SU-DHL-6 (cell line): ENCODE results near the gene ACKR1.

Experiments
- H2AFZ ChIP-seq: fragments of 200-600 bp; sonication (generic); 2 replicates; pipeline ENCODE4 v1.6.1; 2014; ENCODE audit warnings: low read depth, mild to moderate bottlenecking, moderate library complexity, mixed read lengths, antibody characterized with exemption, low read length; ENCODE audit not compliant: severe bottlenecking
- H3F3A ChIP-seq: fragments of 200-600 bp; shearing (Covaris generic); 2 replicates; pipeline ENCODE4 v1.6.0; 2016; ENCODE audit warnings: antibody characterized with exemption, mild to moderate bottlenecking; ENCODE audit not compliant: insufficient read depth
- H3K27ac ChIP-seq: fragments of 200-600 bp; sonication (generic); 2 replicates; pipeline ENCODE4 v1.5.1; 2016; ENCODE audit warnings: low read depth, mild to moderate bottlenecking, low read length, moderate library complexity, mixed read lengths
- H3K27me3 ChIP-seq: fragments of 200-600 bp; sonication (generic), shearing (Covaris generic); 2 replicates; pipeline ENCODE4 v1.6.0; 2014; ENCODE audit warnings: mild to moderate bottlenecking, low read length
- H3K36me3 ChIP-seq: fragments of 200-600 bp; sonication (generic); 2 replicates; pipeline ENCODE4 v1.6.1; 2014; ENCODE audit warnings: mild to moderate bottlenecking, low read length, mixed read lengths
- H3K4me2 ChIP-seq: fragments of 300-600, 200-600 bp; shearing (Covaris generic), sonication (generic); 2 replicates; pipeline ENCODE4 v1.6.0; 2014; ENCODE audit warnings: low read length, low read depth, mild to moderate bottlenecking; ENCODE audit not compliant: poor library complexity, severe bottlenecking
- H3K4me3 ChIP-seq: fragments of 200-600 bp; sonication (generic); 2 replicates; pipeline ENCODE4 v1.5.1; 2014; ENCODE audit warnings: antibody characterized with exemption, low read length, mild to moderate bottlenecking, mixed read lengths; ENCODE audit not compliant: insufficient read depth, poor library complexity, severe bottlenecking
- H3K79me2 ChIP-seq: fragments of 200-600 bp; sonication (generic); 2 replicates; pipeline ENCODE4 v1.6.1; 2014; ENCODE audit warnings: mild to moderate bottlenecking, low read length, moderate library complexity; ENCODE audit not compliant: insufficient read depth
- H3K9ac ChIP-seq: fragments of 200-600 bp; sonication (generic); 2 replicates; pipeline ENCODE4 v1.7.0; 2014; ENCODE audit warnings: mild to moderate bottlenecking, low read length
- H3K9me2 ChIP-seq: fragments of 200-600 bp; sonication (generic); replicated peaks from 2 replicates; pipeline ENCODE4 v1.6.1; 2014; ENCODE audit warnings: low read length; ENCODE audit not compliant: insufficient read depth
- H3K9me3 ChIP-seq: fragments of 200-600 bp; sonication (generic); 2 replicates; pipeline ENCODE4 v1.6.1; 2014; ENCODE audit warnings: low read length, mixed read lengths; ENCODE audit not compliant: insufficient read depth
- H4K20me1 ChIP-seq: fragments of 200-600 bp; sonication (generic); 2 replicates; pipeline ENCODE4 v1.6.1; 2014; ENCODE audit warnings: low read depth, mild to moderate bottlenecking, antibody characterized with exemption, low read length, moderate library complexity, mixed read lengths
- EZH2phosphoT487 ChIP-seq: fragments of 200-600 bp; sonication (generic), shearing (Covaris generic); conservative IDR thresholded peaks from 2 replicates; pipeline ENCODE4 v1.6.1; 2018; ENCODE audit warnings: mild to moderate bottlenecking, antibody characterized with exemption, low read length, moderate library complexity, mixed read lengths
- TF ChIP-seq, protein P1 (sequence below): fragments of 200-600 bp; sonication (generic); IDR thresholded peaks from one replicate; pipeline ENCODE4 v1.5.1; 2017; ENCODE audit warnings: antibody characterized with exemption, mild to moderate bottlenecking, low read length, moderate library complexity; ENCODE audit not compliant: insufficient read depth, poor library complexity, severe bottlenecking

The ACKR1 gene

GRCh38 chr1:159187647-159188374 lies 16.9 kb upstream of the ACKR1 start:
- Histone ChIP-seq H3K36me3 (no peaks in the 10 kb centered on the region), H3K9me2 (no peaks in the 10 kb centered on the region), H3K9me3 (no peaks in the 10 kb centered on the region), H3K27me3 (no peaks in the 10 kb centered on the region), H2AFZ (no peak overlapping the region), H3K27ac (no peak overlapping the region), H3K9ac (no peak overlapping the region), H4K20me1 (no peaks in the 10 kb centered on the region), H3K79me2 (no peaks in the 10 kb centered on the region), H3K4me2 (no peak overlapping the region), H3F3A (no peaks in the 10 kb centered on the region), H3K4me3 (no peak overlapping the region)
- TF ChIP-seq, protein P1, sequence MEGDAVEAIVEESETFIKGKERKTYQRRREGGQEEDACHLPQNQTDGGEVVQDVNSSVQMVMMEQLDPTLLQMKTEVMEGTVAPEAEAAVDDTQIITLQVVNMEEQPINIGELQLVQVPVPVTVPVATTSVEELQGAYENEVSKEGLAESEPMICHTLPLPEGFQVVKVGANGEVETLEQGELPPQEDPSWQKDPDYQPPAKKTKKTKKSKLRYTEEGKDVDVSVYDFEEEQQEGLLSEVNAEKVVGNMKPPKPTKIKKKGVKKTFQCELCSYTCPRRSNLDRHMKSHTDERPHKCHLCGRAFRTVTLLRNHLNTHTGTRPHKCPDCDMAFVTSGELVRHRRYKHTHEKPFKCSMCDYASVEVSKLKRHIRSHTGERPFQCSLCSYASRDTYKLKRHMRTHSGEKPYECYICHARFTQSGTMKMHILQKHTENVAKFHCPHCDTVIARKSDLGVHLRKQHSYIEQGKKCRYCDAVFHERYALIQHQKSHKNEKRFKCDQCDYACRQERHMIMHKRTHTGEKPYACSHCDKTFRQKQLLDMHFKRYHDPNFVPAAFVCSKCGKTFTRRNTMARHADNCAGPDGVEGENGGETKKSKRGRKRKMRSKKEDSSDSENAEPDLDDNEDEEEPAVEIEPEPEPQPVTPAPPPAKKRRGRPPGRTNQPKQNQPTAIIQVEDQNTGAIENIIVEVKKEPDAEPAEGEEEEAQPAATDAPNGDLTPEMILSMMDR = no peak
- TF ChIP-seq EZH2phosphoT487 = no peak

- Histone ChIP-seq H3K27me3 (no peaks in the 10 kb centered on the region), H3K79me2 (no peaks in the 10 kb centered on the region), H3K27ac (no peak overlapping the region), H3K36me3 (no peaks in the 10 kb centered on the region), H2AFZ (no peak overlapping the region), H3K9me2 (no peaks in the 10 kb centered on the region), H3K4me2 (peak overlapping the region; percentile 11), H3K4me3 (no peak overlapping the region), H3K9ac (no peak overlapping the region), H4K20me1 (no peaks in the 10 kb centered on the region), H3F3A (no peaks in the 10 kb centered on the region), H3K9me3 (no peaks in the 10 kb centered on the region)
- TF ChIP-seq EZH2phosphoT487 = no peak
- TF ChIP-seq, protein P1 = no peak
Observed at GRCh38 chr1:159188375-159188788, 16.3 kb upstream of the ACKR1 start.

DNA sequence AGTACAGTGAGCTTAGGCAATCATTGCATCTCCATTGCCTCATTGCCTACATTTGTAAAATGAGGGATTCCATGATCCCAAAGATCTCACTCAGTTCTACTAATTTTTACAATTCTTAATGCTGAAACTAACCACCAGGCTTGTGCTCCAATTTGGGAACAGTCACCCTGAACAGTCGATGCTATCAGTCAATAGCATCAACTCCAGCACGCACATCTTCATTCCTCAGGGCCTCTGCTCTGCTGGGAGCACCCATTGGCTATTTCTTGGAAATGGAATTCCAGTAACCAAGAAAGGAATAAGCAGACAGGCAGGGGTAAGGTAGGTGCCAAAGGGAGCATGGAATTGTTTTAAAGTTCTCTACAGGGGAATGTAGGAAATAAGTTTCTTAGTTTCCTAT lies 14.2 kb upstream of the ACKR1 start:
- Histone ChIP-seq H3K4me2 (no peak overlapping the region), H3K27ac (no peak overlapping the region), H3K9me2 (no peaks in the 10 kb centered on the region), H3K36me3 (no peaks in the 10 kb centered on the region), H3K79me2 (no peaks in the 10 kb centered on the region), H3K27me3 (no peaks in the 10 kb centered on the region), H3K9ac (no peak overlapping the region), H4K20me1 (no peaks in the 10 kb centered on the region), H3K4me3 (no peak overlapping the region), H2AFZ (no peak overlapping the region), H3F3A (no peaks in the 10 kb centered on the region), H3K9me3 (no peaks in the 10 kb centered on the region)
- no peak for TF ChIP-seq EZH2phosphoT487
- TF ChIP-seq, protein P1 = no peak
